Heart left ventricle (tissue), 13 donors: ENCODE data around the gene PALD1.

Experiments
- POLR2A ChIP-seq, 2 donors: fragments of 450-650 bp; IDR thresholded peaks; one replicate each; pipeline ENCODE4 v1.6.1; 2017; ENCODE audit warnings: antibody characterized with exemption in 2 of 2, mild to moderate bottlenecking in 2 of 2, moderate library complexity in 2 of 2
- TF ChIP-seq, protein P1 (sequence below), 12 donors: fragments of 200-600 bp; sonication (generic) in 4 of 12; IDR thresholded peaks; one replicate each; pipeline versions ENCODE4 v1.5.0 to v1.8.0; 2018 to 2022; ENCODE audit warnings: antibody characterized with exemption in 12 of 12, mild to moderate bottlenecking in 5 of 12
- donor health status: ischemic (EF 13 %, LVEDD 7.1; RV severe dilation, severe dysfunction).
- donor health status: DM: no; HTN: yes; CAD: no.
- donor health status: DM: no; HTN: no; CAD: no.
- donor health status: ischemic (EF 25% LVEDD 6.9; RV normal size, moderate dysfunction).
- donor health status: ischemic (EF 25% LVEDD 5.7; RV mildly dilated, moderate dysfunction).
- donor health status: ischemic (EF 35%, LVEDD 5.7; RV mildly dilated, moderate dysfunction).
- donor health status: nonischemic (EF 11% LVEDD 7.7; RV severe dilation, severe dysfunction).
- donor health status: DM: yes; HTN: yes; CAD: no.
- donor health status: PGD.
- donor health status: ischemic (EF 29% LVEDD 5.4; RV normal size, mild dysfunction).
- donor health status: nonischemic (EF 23%, LVEDD 6.1; RV moderate dilation, normal function).

- TF ChIP-seq POLR2A (IDR thresholded peaks at IDR 0.05), result no peak
- TF ChIP-seq, protein P1, sequence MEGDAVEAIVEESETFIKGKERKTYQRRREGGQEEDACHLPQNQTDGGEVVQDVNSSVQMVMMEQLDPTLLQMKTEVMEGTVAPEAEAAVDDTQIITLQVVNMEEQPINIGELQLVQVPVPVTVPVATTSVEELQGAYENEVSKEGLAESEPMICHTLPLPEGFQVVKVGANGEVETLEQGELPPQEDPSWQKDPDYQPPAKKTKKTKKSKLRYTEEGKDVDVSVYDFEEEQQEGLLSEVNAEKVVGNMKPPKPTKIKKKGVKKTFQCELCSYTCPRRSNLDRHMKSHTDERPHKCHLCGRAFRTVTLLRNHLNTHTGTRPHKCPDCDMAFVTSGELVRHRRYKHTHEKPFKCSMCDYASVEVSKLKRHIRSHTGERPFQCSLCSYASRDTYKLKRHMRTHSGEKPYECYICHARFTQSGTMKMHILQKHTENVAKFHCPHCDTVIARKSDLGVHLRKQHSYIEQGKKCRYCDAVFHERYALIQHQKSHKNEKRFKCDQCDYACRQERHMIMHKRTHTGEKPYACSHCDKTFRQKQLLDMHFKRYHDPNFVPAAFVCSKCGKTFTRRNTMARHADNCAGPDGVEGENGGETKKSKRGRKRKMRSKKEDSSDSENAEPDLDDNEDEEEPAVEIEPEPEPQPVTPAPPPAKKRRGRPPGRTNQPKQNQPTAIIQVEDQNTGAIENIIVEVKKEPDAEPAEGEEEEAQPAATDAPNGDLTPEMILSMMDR (IDR thresholded peaks at IDR 0.05), result no peak
Observed at GRCh38 chr10:70487824-70488223, 9.3 kb downstream of the PALD1 start.
